HG03039 (cell line): ENCODE data around the gene TFCP2L1.
A peak's percentile ranks its signal among the peaks of the same experiment; 100 is the strongest.
"Not testable (repeated sequence)": the region's sequence is repeated elsewhere in the genome, so short reads cannot be mapped to it uniquely, and the experiment has no call there.

Experiments
- ATAC-seq: cut with Tn5 transposase; IDR thresholded peaks from one replicate; pipeline ENCODE4 v1.9.1; 2021; ENCODE audit warnings: mild to moderate bottlenecking, moderate library complexity; ENCODE audit not compliant: unreplicated experiment

TFCP2L1 gene, protein sequence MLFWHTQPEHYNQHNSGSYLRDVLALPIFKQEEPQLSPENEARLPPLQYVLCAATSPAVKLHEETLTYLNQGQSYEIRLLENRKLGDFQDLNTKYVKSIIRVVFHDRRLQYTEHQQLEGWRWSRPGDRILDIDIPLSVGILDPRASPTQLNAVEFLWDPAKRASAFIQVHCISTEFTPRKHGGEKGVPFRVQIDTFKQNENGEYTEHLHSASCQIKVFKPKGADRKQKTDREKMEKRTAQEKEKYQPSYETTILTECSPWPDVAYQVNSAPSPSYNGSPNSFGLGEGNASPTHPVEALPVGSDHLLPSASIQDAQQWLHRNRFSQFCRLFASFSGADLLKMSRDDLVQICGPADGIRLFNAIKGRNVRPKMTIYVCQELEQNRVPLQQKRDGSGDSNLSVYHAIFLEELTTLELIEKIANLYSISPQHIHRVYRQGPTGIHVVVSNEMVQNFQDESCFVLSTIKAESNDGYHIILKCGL

DNA sequence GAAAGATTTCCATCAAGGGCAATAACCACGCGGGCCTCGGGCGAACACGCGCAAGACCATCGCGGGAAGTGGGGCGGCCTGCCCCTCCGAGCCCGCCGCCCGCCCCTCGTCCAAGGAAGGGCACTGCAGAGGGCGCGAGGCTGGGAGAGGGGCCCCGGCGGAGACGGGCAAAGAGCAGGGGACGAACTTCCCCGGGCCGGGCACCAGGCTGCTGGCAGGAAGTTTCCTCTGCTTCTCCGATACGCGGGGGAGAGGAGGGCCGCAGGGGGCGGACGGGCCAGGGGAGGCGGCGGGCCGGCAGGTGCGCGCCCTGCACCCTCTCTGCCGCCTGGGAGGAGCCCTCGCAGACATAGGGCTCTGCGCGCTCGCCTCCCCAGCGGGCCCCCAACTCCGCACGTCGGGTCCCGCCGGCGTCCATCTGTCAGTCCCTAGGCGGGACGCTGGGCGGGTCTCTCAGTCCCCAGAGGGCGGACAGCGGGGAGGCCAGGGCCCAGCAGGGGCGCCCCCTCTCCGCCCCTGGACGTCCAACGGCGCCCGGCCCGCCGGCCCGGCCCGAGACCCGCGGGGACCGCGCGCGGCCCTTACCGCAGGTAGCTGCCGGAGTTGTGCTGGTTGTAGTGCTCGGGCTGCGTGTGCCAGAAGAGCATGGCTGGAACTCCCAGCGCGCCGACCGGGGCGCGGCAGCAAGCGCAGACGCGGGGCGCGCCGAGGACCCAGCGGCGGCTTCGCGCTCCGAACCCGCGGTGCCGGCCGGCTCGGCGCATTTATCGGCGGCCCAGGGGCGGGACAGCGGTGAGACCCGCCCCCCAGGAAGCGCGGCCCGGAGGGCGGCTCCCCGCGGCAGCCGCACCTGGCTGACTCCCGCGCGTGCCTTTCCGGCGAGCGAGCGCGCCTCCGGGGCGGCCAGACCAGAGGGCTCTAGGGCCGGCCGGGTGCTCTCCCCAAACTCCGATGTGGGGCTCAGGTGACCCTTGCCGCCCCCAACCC lies at the start of gene TFCP2L1:
Gene TFCP2L1 (minus strand): TSS at position 740 of the 987 bp plus-strand sequence. CDS start 93 bp downstream, at position 647.
- ATAC-seq: no peak

DNA sequence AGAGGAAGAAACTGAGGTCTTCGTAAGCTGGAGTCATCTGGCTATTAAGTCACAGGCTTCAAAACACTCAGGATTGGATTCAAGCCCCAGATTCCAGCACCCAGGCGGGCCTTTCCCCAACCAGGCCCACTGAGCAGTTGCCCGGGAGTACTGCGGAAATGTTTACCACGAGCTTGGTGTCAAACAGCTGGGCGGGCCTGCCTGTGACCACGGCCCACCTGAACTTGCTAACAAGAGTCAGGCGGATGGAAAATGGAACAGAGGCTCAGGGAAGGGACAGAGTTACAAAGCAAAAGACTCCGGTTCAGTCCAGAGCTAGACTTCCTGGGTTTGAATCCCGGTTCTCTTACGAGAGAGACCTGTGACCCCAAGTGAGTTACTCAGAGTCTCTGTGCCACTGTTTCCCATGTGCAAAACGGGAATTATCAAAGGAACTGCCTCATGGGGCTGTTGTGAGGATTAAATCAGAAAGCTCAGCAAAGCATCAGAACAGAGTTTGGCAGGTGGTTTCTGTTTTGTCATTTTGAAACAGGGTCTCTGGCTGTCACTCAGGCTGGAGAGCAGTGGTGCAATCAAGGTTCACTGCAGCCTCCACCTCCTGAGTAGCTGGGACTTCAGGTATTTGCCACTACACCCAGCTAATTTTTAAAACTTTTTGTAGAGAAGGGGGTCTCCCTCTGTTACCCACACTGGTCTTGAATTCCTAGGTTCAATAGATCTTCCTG lies 49.0 kb upstream of the TFCP2L1 start:
- peak; percentile 91 for ATAC-seq

DNA sequence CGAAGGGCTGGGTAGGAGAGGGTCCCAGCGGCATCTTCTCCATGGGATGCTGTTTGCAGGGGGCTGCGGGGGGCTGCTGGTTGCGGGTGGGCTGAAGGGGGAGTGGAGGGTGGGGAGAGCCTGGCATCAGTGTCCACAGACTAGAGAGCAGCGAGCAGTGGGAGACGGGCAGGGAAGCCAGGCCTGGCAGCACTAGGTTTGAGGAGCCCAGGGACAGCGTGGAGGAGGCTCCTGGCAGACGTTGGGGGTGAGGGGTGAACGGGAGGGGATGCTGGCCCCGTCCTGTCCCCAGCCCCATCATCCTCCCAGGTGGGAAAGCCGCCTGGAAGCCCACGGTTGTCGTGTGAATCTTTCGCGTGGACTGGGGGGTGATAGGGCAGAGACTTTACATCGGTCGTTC lies 48.2 kb upstream of the TFCP2L1 start:
- ATAC-seq: no peak

DNA sequence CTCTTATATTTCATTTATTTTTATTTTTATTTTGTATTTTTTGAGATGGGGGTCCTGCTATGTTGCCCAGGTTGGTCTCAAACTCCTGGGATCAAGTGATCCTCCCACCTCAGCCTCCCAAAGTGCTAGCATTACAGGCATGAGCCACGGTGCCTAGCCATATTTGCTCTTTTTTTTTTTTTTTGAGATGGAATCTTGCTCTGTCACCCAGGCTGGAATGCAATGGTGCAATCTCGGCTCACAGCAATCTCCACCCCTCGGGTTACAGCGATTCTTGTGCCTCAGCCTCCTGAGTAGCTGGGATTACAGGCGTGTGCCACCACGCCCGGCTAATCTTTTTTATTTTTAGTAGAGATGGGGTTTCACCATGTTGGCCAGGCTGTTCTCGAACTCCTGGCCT lies 46.3 kb upstream of the TFCP2L1 start:
- not testable (repeated sequence) for ATAC-seq

DNA sequence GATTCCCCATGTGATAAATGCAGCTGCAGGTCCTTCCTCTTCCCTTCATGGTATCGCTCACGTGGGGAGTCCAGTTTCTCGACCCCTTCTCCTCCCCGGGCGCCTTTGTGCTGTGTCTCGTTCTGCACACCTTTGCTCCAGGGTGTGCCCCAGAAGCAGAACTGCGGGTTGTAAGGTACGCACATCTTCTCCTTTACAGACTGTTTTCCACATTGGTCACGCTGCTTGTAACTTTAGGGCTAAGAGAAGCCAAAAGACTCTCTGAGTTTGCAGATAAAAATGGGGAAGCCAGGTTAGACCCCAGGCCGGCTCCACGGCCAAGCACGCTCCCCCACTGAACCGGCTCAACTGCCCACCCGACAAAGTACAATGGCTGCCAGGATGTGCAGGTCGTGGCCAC lies 45.9 kb upstream of the TFCP2L1 start:
- no peak for ATAC-seq

DNA sequence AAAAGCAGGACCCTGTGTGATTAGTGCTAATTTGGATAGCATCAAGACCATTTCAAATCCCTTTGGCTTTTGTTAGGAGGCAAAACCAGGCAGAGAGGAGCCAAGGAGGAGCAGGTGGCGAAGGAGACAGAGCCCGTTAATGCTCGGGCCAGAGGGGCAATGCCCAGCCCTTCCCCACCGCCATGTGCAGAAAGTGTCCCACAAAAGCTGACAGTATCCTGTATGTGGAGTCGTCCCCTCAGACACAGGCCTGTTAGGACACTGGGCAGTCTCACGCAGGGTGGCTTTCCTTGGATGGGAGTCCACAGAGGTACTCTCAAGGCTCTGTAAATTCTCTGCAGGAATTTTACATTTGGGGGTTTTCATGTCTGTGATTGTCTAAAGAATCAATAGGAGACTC lies 44.8 kb upstream of the TFCP2L1 start:
- no peak for ATAC-seq

DNA sequence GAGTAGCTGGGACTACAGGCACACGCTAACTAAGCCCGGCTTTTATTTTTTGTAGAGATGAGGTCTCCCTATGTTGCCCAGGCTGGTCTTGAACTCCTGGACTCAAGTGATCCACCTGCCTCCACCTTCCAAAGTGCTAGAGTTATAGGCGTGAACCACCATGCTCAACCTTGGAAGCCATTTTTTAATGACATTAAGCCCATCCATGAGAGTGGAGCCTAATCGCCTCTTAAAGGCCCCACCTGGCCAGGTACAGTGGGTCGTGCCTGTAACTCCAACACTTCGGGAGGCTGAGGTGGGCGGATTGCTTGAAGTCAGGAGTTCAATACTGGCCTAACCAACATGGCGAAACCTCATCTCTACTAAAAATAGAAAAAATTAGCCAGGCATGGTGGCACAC lies 41.6 kb upstream of the TFCP2L1 start:
- no peak for ATAC-seq

DNA sequence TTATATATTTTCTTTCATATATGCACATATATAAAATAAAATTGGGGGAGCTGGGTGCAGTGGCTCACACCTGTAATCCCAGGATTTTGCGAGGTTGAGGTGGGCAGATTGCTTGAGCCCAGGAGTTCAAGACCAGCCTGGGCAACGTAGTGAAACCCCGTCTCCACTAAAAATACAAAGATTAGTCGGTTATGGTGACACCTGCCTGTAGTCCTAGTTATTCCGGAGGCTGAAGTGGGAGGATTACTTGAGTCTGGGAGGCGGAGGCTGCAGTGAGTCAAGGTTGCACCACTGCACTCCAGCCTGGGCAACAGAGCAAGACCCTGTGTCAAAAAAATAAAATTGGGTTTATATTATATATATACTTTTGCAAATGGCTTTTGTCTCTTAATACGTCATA lies 39.6 kb upstream of the TFCP2L1 start:
- no peak for ATAC-seq

DNA sequence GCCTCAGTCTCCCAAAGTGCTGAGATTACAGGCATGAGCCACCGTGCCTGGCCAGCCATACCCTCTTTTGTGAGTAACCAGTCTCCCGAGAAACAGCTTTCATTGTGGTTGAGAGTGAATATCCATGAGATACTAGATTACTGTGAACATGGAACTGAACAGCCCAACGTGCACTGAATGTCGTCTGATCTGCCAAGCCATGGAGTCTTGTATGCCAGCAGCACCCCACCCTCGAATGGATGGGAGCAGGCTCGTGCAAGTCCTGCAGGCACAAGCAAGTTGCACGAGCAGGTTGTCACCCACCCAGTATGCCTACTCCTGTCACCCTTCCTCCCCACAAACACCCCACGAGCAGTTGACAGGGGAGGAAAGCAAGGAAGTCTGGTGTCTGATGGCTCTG lies 36.5 kb upstream of the TFCP2L1 start:
- no peak for ATAC-seq

DNA sequence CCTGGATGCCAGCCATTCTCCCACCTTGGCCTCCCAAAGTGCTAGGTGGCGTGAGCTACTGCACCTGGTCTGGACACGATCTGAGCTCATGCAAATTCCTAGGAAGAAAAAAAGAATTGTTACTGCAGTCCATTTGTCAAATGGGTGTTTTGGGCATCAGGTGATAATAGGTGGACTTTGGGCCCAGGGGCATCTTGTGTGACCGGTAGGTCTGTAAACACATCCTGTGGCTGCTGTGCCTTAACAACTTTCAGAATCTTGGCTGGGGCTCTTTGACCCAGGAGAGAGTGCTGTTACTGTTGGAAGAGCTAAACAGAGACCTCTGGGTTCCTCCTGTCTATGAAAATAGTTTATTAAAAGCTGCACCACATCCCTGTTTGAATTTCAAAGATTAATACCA lies 34.9 kb upstream of the TFCP2L1 start:
- ATAC-seq: no peak

DNA sequence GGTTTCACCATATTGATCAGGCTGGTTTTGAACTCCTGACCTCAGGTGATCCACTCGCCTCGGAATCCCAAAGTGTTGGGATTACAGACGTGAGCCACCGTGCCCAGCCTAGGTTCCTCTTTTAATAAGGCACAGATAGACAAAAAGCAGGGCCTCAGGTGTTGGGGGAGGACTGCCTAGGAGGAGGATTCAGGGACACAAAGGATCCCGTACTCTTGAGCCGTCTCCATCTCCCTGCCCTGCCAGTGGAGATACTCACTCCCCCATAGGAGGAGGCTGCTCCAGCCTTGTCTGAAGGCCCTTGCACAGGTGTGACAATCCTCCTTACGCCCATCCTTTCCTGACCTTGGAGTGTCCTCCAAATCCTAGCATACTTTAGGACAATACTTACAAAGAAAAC lies 32.0 kb upstream of the TFCP2L1 start:
- no peak for ATAC-seq

DNA sequence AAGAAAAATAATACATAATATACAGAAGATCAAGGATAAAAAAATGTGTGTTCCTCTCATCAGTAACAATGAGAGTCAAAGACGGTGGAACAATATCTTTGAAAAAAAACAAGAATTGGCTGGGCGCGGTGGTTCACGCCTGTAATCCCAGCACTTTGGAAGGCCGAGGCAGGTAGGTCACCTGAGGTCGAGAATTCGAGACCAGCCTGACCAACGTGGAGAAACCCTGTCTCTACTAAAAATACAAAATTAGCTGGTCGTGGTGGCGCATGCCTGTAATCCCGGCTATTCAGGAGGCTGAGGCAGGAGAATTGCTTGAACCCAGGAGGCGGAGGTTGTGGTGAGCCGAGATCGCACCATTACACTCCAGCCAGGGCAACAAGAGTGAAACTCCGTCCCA lies 28.7 kb upstream of the TFCP2L1 start:
- not testable (repeated sequence) for ATAC-seq

DNA sequence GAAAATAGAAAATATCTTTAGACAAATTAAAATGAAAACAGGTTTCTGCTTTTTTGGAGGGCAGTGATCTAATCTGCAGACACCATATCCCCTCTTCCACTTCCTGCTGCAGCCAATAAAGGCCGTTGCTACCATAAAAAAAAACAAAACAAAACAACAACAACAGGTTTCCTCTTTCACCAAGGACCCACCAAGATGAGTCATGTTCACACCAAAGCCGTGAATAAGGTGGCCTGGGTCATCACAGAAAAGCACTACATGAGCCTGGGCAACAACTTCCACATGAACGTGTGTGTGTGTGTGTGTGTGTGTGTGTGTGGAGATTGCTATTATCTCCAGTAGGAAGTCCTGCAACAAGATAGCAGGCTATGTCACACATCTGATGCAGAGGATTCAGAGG lies 24.8 kb upstream of the TFCP2L1 start:
- peak; percentile 79 for ATAC-seq

DNA sequence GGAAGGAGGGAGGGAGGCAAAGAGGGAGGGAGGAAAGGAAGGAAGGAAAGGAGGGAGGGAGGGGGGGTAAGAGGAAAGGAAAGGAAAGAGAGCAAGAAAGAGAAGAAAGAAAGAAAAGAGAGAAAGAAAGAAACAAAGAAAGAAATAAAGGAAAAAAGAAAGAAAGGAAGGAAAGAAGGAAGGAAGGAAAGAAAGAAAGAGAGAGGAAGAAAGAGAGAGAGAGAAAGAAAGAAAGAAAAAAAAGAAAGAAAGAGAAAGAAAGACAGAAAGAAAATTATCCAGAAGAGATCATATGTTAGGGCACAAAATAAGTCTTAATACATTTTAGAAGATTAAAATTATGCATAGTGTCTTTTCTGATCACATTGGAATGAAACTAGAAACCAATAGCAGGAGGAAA lies 24.3 kb upstream of the TFCP2L1 start:
- no peak for ATAC-seq

DNA sequence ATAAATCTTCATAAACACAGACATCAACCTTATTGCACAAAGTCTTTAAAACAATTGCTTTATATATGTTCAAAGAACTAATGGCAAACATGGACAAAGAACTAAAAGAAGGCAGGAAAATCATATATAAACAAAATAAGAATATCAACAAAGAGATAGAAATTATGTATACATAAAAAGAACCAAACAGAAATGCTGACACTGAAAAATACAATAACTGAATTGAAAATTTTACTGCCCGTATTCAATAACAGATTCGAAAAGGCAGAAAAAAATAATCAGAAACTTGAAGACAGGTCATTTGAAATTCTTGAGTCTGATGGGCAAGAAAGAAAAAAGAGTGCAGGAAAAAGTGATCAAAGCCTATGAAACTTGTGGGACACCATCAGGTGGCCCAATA lies 22.0 kb upstream of the TFCP2L1 start:
- ATAC-seq: no peak

DNA sequence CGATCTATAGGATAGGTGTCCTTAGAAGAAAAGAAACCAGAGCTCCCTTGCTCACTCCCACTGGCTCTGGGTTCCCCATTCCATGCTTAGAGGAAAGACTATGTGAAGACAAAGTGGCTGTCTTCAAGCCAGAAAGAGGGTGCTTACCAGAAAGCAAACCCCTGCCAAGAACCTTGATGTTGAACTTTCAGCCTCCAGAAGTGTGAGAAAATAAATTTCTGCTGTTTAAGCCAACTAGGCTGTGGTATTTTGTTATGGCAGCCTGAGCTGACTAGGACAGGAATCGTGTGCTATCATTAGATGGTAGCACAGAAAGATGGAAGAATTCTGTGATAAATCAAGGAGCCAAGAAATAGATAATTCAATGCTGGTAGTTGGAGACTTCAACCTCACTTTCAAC lies 19.9 kb upstream of the TFCP2L1 start:
- ATAC-seq: no peak

DNA sequence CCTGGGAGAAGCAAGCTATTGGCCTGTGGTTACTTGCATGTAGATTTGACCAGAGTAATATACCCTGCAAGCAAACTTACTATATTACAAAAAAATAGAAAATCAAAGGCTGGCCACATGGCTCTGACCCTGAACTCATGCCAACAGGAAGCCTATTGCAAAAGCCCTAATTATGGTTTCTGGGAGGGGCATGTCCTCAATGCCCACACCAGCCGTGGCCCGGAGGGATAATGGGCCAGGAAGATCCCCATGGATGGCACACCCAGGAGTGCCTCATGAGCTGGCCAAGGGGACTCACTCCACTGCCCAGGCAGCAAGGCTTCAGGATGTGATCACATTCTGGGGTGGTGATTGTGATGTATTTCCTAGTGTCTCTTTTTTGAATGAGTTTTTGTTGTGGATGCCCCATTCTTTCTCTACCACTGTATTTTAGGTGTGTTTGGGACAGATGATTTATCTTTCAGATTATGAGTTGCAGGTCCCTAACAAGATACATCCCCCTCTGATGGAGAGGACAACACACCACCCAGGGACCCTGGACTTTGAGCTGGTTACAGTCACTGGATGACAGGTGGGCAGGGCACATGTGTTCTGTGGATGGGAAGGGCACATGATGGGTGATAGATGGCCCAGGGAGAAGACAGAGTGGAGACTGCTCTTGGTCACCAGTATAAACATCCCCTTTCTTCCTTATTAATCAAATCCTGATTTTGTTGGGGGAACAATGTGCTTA lies 18.7 kb upstream of the TFCP2L1 start:
- no peak for ATAC-seq

DNA sequence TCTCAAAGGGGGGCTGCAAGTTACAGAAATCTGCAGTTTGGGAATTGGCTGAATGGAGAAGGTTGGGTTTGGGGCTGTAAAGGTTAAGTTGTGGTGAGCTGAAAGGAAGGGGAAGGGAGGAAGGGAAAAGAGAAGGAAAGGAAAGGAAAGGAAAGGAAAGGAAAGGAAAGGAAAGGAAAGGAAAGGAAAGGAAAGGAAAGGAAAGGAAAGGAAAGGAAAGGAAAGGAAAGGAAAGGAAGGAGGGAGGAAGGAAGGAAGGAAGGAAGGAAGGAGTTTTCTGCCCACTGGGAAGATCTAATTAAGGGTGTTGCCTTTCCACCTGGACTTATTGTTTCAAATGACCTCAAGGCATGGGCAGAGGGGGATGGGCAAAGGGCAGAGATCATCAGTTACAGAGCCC lies 16.2 kb upstream of the TFCP2L1 start:
- ATAC-seq: not testable (repeated sequence)

DNA sequence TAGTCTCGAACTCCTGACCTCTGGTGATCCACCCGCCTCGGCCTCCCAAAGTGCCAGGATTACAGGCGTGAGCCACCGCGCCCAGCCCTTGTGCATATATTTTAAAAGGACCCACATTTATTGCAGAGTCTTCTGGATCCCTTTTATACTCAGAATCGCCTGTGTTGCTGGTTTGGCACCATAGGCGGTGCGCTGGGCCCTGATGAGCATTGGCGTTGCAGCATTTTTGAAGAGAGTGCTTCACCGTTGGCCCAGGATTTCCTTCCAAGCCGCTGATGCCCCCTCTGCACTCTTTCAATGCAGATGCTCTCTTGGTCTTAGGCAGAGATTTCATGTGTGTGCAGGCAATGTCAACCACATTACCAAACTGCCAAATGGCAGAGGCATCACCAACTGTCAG lies 13.5 kb upstream of the TFCP2L1 start:
- ATAC-seq: no peak

DNA sequence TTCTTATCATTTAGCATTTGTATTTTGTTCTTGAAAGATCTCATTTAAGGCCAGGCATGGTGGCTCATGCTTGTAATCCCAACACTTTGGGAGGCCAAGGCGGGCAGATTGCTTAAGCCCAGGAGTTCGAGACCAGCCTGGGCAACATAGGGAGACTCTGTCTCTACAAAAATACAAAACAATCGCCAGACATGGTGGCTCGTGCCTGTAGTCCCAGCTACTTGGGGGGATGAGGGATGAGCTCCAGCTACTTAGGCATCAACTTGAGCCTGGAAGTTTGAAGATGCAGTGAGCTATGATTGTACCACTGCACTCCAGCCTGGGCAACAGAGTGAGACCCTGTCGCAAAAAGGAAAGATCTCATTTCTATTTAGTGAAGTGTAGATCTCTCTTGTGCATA lies 12.9 kb upstream of the TFCP2L1 start:
- ATAC-seq: not testable (repeated sequence)
